Endodermal cell (in vitro differentiated cells): ENCODE measurements around the gene GPC2. TPM values are rescaled to one million over a fixed set of nuclear protein-coding genes. Genes with fewer than 3 reads are reported as not detected.
A peak's percentile ranks its signal among the peaks of the same experiment; 100 is the strongest.
"Not testable (repeated sequence)": the region's sequence is repeated elsewhere in the genome, so short reads cannot be mapped to it uniquely, and the experiment has no call there.

Experiments used
- DNase-seq: peaks from one replicate; pipeline ENCODE4 v3.0.0-alpha.2; 2017
- H3K27ac ChIP-seq: 2 replicates; pipeline ENCODE4 v1.5.1; 2013; ENCODE audit warnings: mild to moderate bottlenecking, low read depth, low read length, moderate library complexity
- H3K27me3 ChIP-seq: 2 replicates; pipeline ENCODE4 v1.6.1; 2013; ENCODE audit warnings: mild to moderate bottlenecking, low read length, moderate library complexity; ENCODE audit not compliant: insufficient read depth, control insufficient read depth, poor library complexity, severe bottlenecking
- H3K36me3 ChIP-seq: 2 replicates; pipeline ENCODE4 v1.7.0; 2013; ENCODE audit warnings: mild to moderate bottlenecking, low read length, moderate library complexity; ENCODE audit not compliant: control insufficient read depth, insufficient read depth
- H3K4me1 ChIP-seq: one replicate; pipeline ENCODE4 v1.7.0; 2013; ENCODE audit warnings: low read length; ENCODE audit not compliant: control insufficient read depth, insufficient read depth
- H3K4me3 ChIP-seq: 2 replicates; pipeline ENCODE4 v1.5.1; 2013; ENCODE audit warnings: mild to moderate bottlenecking, low read length, moderate library complexity
- H3K9ac ChIP-seq: 2 replicates; pipeline ENCODE4 v1.6.1; 2013; ENCODE audit warnings: mild to moderate bottlenecking, low read length, moderate library complexity; ENCODE audit not compliant: poor library complexity, severe bottlenecking; ENCODE audit errors: extremely low read depth
- H3K9me3 ChIP-seq: 2 replicates; pipeline ENCODE4 v1.6.1; 2013; ENCODE audit warnings: mild to moderate bottlenecking, low read length, moderate library complexity; ENCODE audit not compliant: control insufficient read depth
- H3K27ac Mint-ChIP-seq: 2 replicates; pipeline ENCODE4 v1.8.0; 2020; ENCODE audit warnings: mixed read lengths
- H3K27me3 Mint-ChIP-seq: 2 replicates; pipeline ENCODE4 v1.8.0; 2021; ENCODE audit warnings: mild to moderate bottlenecking, mixed read lengths; ENCODE audit not compliant: insufficient read depth
- H3K36me3 Mint-ChIP-seq: 2 replicates; pipeline ENCODE4 v1.8.0; 2020; ENCODE audit warnings: low read depth, mixed read lengths
- H3K4me1 Mint-ChIP-seq: 2 replicates; pipeline ENCODE4 v1.8.0; 2020; ENCODE audit warnings: mixed read lengths
- H3K4me3 Mint-ChIP-seq: 2 replicates; pipeline ENCODE4 v1.8.0; 2020; ENCODE audit warnings: mild to moderate bottlenecking, moderate library complexity, mixed read lengths
- H3K9me3 Mint-ChIP-seq: 2 replicates; pipeline ENCODE4 v1.8.0; 2020; ENCODE audit warnings: mild to moderate bottlenecking, mixed read lengths
- CTCF ChIP-seq: fragments of 200-600 bp; sonication (generic); conservative IDR thresholded peaks from 2 replicates; pipeline ENCODE4 v1.5.0; 2021; ENCODE audit warnings: antibody characterized with exemption, mild to moderate bottlenecking
- WGBS, 2 experiments: methylation state at CpG; one replicate each; pipeline versions ENCODE4 v1.1.5 to v1.1.7; 2013; ENCODE audit warnings: missing lambda C conversion rate in 2 of 2, mixed read lengths in 1 of 2; ENCODE audit not compliant: insufficient coverage in 1 of 2, insufficient read length in 1 of 2; 5-methylcytosine and 5-hydroxymethylcytosine counted together
- total RNA-seq, 2 donors: library from RNA; stranded (reverse); fragmentation: NEBNext Ultra II Directional in 1 of 2; extraction: Animal tissue kit (Norgen Biotek cat#: 25700) in 1 of 2; gene quantifications; 2 replicates in 1 of 2; 3 replicates in 1 of 2; pipeline ENCODE4 v1.2.1, GENCODE V29; 2021

Gene GPC2
- total RNA-seq, 2 donors from 2014 or later = 39.3 to 56.1 TPM

GRCh38 chr7:100190048-100190711 lies 13.0 kb upstream of the GPC2 start:
- H3K36me3 Mint-ChIP-seq = no peaks in the 10 kb centered on the region
- H3K4me1 ChIP-seq = no peaks in the 10 kb centered on the region
- no peak overlapping the region for H3K4me3 ChIP-seq
- H3K9ac ChIP-seq = no peak overlapping the region
- no peak overlapping the region for H3K27ac Mint-ChIP-seq
- no peaks in the 10 kb centered on the region for H3K4me1 Mint-ChIP-seq
- H3K27ac ChIP-seq = no peak overlapping the region
- no peak for DNase-seq
- H3K27me3 Mint-ChIP-seq = peaks cover 26% of the 10 kb centered on the region
- peak; percentile 60 for TF ChIP-seq CTCF
- H3K27me3 ChIP-seq = no peaks in the 10 kb centered on the region
- H3K9me3 ChIP-seq = no peaks in the 10 kb centered on the region
- H3K9me3 Mint-ChIP-seq = no peaks in the 10 kb centered on the region
- no peak overlapping the region for H3K4me3 Mint-ChIP-seq
- H3K36me3 ChIP-seq = no peaks in the 10 kb centered on the region
- WGBS, 2 experiments = 88% methylated on average over 4 of the region's 4 CpGs

DNA sequence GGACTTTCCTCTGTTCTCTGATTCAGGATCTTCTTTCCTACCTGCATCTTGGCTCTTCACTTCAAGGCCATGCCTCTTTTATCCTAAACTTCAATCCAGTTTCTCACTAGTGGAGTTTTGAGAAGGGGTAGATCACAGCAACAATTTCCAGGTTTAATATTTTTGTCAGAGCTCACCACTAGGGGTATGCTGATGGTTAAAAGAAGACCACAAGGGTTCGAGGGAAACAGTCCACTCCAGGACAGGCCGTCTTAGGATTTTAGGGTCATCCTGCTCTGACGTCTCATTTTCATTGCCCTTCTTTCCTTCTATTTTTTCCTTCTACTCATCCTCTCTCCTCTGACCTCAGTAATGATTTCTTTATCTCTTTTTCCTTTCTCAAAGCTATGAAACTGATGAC lies 11.9 kb upstream of the GPC2 start:
- Histone ChIP-seq H3K9me3 (no peaks in the 10 kb centered on the region), H3K4me1 (no peaks in the 10 kb centered on the region), H3K9ac (no peak overlapping the region), H3K36me3 (no peaks in the 10 kb centered on the region), H3K4me3 (no peak overlapping the region), H3K27me3 (no peaks in the 10 kb centered on the region), H3K27ac (no peak overlapping the region)
- no peaks in the 10 kb centered on the region for H3K36me3 Mint-ChIP-seq
- peaks cover 2% of the 10 kb centered on the region for H3K4me1 Mint-ChIP-seq
- H3K9me3 Mint-ChIP-seq = no peaks in the 10 kb centered on the region
- peak; percentile 52 for TF ChIP-seq CTCF
- no peak overlapping the region for H3K27ac Mint-ChIP-seq
- H3K27me3 Mint-ChIP-seq = peaks cover 26% of the 10 kb centered on the region
- H3K4me3 Mint-ChIP-seq = no peak overlapping the region
- DNase-seq = no peak
- 88 to 100% methylated on average over 2 to 3 of the region's 3 CpGs for WGBS, 2 experiments

- no peak overlapping the region for H3K27ac Mint-ChIP-seq
- H3K36me3 ChIP-seq = no peaks in the 10 kb centered on the region
- peaks cover 7% of the 10 kb centered on the region for H3K4me1 Mint-ChIP-seq
- no peaks in the 10 kb centered on the region for H3K27me3 ChIP-seq
- H3K4me3 ChIP-seq = no peak overlapping the region
- H3K36me3 Mint-ChIP-seq = no peaks in the 10 kb centered on the region
- 78 to 84% methylated on average over 2 of the region's 2 CpGs for WGBS, 2 experiments
- H3K9ac ChIP-seq = no peak overlapping the region
- DNase-seq = no peak
- H3K4me1 ChIP-seq = no peaks in the 10 kb centered on the region
- no peak overlapping the region for H3K4me3 Mint-ChIP-seq
- no peak overlapping the region for H3K27ac ChIP-seq
- H3K9me3 ChIP-seq = no peaks in the 10 kb centered on the region
- H3K9me3 Mint-ChIP-seq = no peaks in the 10 kb centered on the region
- peaks cover 24% of the 10 kb centered on the region for H3K27me3 Mint-ChIP-seq
- no peak for TF ChIP-seq CTCF
Measured at GRCh38 chr7:100185726-100186125, 8.5 kb upstream of the GPC2 start.

DNA sequence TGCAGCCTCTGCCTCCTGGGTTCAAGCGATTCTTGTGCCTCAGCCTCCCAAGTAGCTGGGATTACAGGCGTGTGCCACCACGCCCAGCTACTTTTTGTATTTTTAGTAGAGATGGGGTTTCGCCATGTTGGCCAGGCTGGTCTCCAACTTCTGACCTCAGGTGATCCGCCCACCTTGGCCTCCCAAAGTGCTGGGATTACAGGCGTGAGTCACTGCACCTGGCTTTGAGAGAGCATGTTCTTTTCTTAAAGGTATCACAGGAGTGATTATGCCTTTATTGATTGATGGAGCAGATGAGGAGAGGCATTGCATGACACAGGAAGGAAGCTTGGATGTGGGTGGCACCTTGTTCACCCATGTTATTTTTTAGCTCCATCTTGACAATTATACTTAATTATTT lies 5.9 kb upstream of the GPC2 start:
- H3K9me3 ChIP-seq, H3K36me3 ChIP-seq, H3K9me3 Mint-ChIP-seq, H3K4me3 Mint-ChIP-seq, H3K36me3 Mint-ChIP-seq, H3K9ac ChIP-seq, H3K27ac Mint-ChIP-seq, H3K27me3 ChIP-seq, H3K4me1 ChIP-seq, H3K4me1 Mint-ChIP-seq, H3K27ac ChIP-seq, H3K4me3 ChIP-seq, DNase-seq: not testable (repeated sequence)
- 93 to 96% methylated on average over 5 to 6 of the region's 6 CpGs for WGBS, 2 experiments
- H3K27me3 Mint-ChIP-seq = peaks cover 41% of the 10 kb centered on the region

DNA sequence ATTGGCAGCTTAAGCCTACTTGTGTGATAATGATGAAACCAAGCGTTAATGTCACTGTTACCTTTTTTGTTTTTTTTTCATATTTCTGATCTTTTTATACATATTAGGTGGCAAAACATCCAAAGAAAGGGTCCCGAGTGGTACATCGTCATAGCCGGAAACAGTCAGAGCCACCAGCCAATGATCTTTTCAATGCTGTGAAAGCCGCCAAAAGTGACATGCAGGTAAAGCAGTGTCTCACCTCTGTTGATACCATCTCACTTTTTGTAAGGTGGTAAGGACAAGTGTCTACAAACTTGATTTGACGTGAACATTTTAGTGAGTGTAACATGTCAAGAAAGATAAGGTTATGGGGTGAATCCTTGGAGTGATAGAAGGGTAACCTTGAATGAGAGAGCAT lies 5.4 kb upstream of the GPC2 start:
- not testable (repeated sequence) for H3K27ac Mint-ChIP-seq, H3K36me3 ChIP-seq, H3K36me3 Mint-ChIP-seq, H3K4me1 ChIP-seq, H3K4me3 Mint-ChIP-seq, H3K9me3 ChIP-seq, H3K27ac ChIP-seq, H3K27me3 ChIP-seq, H3K9me3 Mint-ChIP-seq, H3K4me1 Mint-ChIP-seq, H3K9ac ChIP-seq, H3K4me3 ChIP-seq, DNase-seq
- H3K27me3 Mint-ChIP-seq = peaks cover 46% of the 10 kb centered on the region
- WGBS, 2 experiments = 87 to 100% methylated on average over 1 to 6 of the region's 6 CpGs
